Prostate gland (tissue), 2 donors: ENCODE data around the gene RNASE13. TPM values are rescaled to one million over a fixed set of nuclear protein-coding genes. Genes with fewer than 3 reads are reported as not detected.

Experiments used
- DNase-seq: peaks from one replicate; pipeline ENCODE4 v3.0.0-alpha.2; 2019; ENCODE audit warnings: low spot score
- H3K27ac ChIP-seq, 2 donors: fragments of 200-600 bp; sonication (generic); 2 replicates each; pipeline ENCODE4 v1.5.1; 2017 to 2019
- H3K27me3 ChIP-seq: fragments of 200-600 bp; sonication (generic); replicated peaks from 2 replicates; pipeline ENCODE4 v1.5.1; 2019; ENCODE audit not compliant: insufficient read depth
- H3K36me3 ChIP-seq, 2 donors: fragments of 200-600 bp; sonication (generic); 1 replicate in 1 of 2; 2 replicates in 1 of 2; pipeline versions ENCODE4 v1.5.1 to v1.8.1; 2017 to 2019
- H3K4me1 ChIP-seq: fragments of 200-600 bp; sonication (generic); replicated peaks from 2 replicates; pipeline ENCODE4 v1.5.1; 2019
- H3K4me3 ChIP-seq, 2 donors: fragments of 200-600 bp; sonication (generic); 2 replicates each; pipeline ENCODE4 v1.5.1; 2017 to 2019
- H3K9me3 ChIP-seq: fragments of 200-600 bp; sonication (generic); 2 replicates; pipeline ENCODE4 v1.5.1; 2017
- CTCF ChIP-seq, 4 experiments: fragments of 200-600 bp in 2 of 4; fragments of 450-650 bp in 2 of 4; sonication (generic) in 2 of 4; IDR thresholded peaks; 1 replicate in 3 of 4; 2 replicates in 1 of 4; pipeline ENCODE4 v1.5.1; 2016 to 2019; ENCODE audit warnings: antibody characterized with exemption in 4 of 4, mild to moderate bottlenecking in 2 of 4, moderate library complexity in 2 of 4
- POLR2A ChIP-seq: fragments of 450-650 bp; IDR thresholded peaks from one replicate; pipeline ENCODE4 v1.6.1; 2016; ENCODE audit warnings: antibody characterized with exemption, mild to moderate bottlenecking
- POLR2AphosphoS5 ChIP-seq: sonication (generic); formaldehyde crosslinking; IDR thresholded peaks from one replicate; pipeline ENCODE4 v1.6.1; 2017; ENCODE audit warnings: antibody characterized with exemption
- WGBS: methylation state at CpG from one replicate; pipeline ENCODE4 v1.1.5; 2018; 5-methylcytosine and 5-hydroxymethylcytosine counted together
- intact Hi-C: fragments of 100-400 bp; cut with DNase I; formaldehyde crosslinking; loops from one replicate; pipeline ENCODE4 v1.14.2; 2022
- total RNA-seq, 2 donors: library from RNA; depleted of rRNA; stranded (reverse); fragments of >200 nt; gene quantifications; one replicate each; pipeline ENCODE4 v1.1.0, GENCODE V29; 2016

The RNASE13 gene
- total RNA-seq, 2 donors from 2014 or later: 0.57 TPM; not detected in 1

DNA sequence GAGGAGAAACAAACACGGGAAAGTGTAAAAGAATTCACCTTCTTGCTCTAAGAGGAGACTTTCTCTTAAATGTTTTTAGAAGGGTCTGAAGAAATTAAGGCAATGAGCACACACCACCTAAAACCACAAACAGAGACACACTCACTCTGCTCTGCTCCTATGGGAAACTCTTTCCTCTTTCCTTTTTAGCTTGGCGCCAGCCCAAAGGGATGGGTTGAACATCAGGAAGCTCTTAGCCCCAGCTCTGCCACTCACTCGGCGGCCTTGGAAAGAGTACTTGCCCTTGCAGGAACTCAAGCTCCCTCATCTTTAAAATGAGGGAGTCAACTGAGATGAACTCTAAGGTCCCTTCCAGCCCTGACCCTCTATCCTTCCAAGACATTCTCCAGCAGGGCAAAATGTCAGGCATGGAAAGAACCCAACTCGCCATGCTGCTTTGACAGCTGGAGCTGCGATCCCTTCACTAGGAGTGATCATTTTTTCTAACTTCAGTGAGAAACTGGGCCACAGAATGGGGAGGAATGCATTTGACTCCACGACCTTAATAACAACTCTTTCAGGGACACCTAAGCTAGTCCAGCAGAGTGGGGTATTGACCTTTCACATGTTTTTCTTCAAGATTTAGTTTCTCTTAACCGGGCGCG is 22.0 kb upstream of the RNASE13 start:
- intact Hi-C loops: no loop called here
- WGBS: 88% methylated on average over 10 of the region's 10 CpGs
- no peak for DNase-seq

DNA sequence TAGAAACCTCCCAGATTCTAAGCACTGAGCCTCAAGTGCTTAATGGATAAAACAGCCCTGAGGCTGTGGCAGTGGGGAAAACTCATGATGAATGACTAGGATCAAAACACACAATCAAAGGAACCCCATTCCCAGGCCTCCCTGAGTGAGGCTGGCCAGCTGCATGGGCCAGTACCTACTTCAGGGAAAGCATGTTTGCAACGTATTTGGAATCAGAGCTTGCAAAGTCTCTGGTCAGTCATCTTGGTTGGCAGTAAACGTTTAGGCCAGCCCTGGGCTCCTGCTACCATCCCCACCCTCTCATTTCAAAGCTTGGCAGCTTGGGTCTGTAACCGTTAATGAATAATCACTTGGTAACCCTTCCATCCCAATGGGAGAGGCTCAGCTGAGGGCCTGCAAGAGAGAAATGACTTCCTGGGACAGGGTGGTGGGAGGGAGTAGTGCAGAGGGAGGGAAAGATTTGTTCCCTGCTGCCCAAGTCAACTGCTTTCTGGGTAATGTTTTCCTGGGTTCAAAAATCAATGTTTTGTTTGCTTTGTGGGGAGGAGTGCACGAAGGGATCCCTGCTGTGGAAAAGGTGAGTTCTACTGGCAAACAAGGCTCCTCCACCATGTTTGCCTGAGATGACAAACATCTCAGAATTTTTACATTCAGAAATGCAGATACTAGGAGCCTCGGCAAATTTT is 21.0 kb upstream of the RNASE13 start:
- intact Hi-C loops: no loop called here
- H3K9me3 ChIP-seq: no peaks in the 10 kb centered on the region
- no peaks in the 10 kb centered on the region for H3K27me3 ChIP-seq
- no peak overlapping the region for H3K4me3 ChIP-seq
- DNase-seq: no peak
- WGBS: 69% methylated on average over 5 of the region's 5 CpGs
- no peaks in the 10 kb centered on the region for H3K4me1 ChIP-seq
- TF ChIP-seq CTCF (IDR thresholded peaks at IDR 0.05): no peak
- TF ChIP-seq POLR2AphosphoS5: no peak
- no peak for TF ChIP-seq POLR2A
- H3K27ac ChIP-seq: no peak overlapping the region
- no peaks in the 10 kb centered on the region for H3K36me3 ChIP-seq

More for the DNA sequence above, 22.0 kb upstream of the RNASE13 start:
- no peak overlapping the region for H3K27ac ChIP-seq
- no peaks in the 10 kb centered on the region for H3K9me3 ChIP-seq
- no peak overlapping the region for H3K4me3 ChIP-seq
- H3K27me3 ChIP-seq: no peaks in the 10 kb centered on the region
- no peaks in the 10 kb centered on the region for H3K4me1 ChIP-seq
- no peaks in the 10 kb centered on the region for H3K36me3 ChIP-seq
- TF ChIP-seq POLR2AphosphoS5 (no peak), CTCF (IDR thresholded peaks at IDR 0.05) (no peak), POLR2A (no peak)

GRCh38 chr14:21054768-21055145 is 20.1 kb upstream of the RNASE13 start:
- Histone ChIP-seq H3K4me3 (no peak overlapping the region), H3K4me1 (no peaks in the 10 kb centered on the region), H3K27me3 (no peaks in the 10 kb centered on the region), H3K36me3 (no peaks in the 10 kb centered on the region), H3K9me3 (no peaks in the 10 kb centered on the region), H3K27ac (no peak overlapping the region)
- no peak for DNase-seq
- 80% methylated on average over 4 of the region's 4 CpGs for WGBS
- intact Hi-C loops: no loop called here
- TF ChIP-seq POLR2A (no peak), POLR2AphosphoS5 (no peak), CTCF (IDR thresholded peaks at IDR 0.05) (no peak)

GRCh38 chr14:21054123-21054767 is 19.6 kb upstream of the RNASE13 start:
- no peaks in the 10 kb centered on the region for H3K4me1 ChIP-seq
- H3K36me3 ChIP-seq: no peaks in the 10 kb centered on the region
- 82% methylated on average over 3 of the region's 3 CpGs for WGBS
- no peak overlapping the region for H3K27ac ChIP-seq
- H3K27me3 ChIP-seq: no peaks in the 10 kb centered on the region
- H3K4me3 ChIP-seq: no peak overlapping the region
- no peak for DNase-seq
- TF ChIP-seq POLR2A (no peak), CTCF (IDR thresholded peaks at IDR 0.05) (no peak), POLR2AphosphoS5 (no peak)
- intact Hi-C loops: no loop called here
- no peaks in the 10 kb centered on the region for H3K9me3 ChIP-seq
